Stimulated activated CD4-positive, alpha-beta T cell treated with anti-CD3 and anti-CD28 coated beads, Interleukin-1b, Interleukin-23, amount 100 ng/mL, for 1 hour (primary cell): ENCODE results near the gene GRIA4.
"Not testable (repeated sequence)": the region's sequence is repeated elsewhere in the genome, so short reads cannot be mapped to it uniquely, and the experiment has no call there.

ENCODE experiments used
- DNase-seq, 2 donors: peaks; one replicate each; pipeline ENCODE4 v3.0.0-alpha.2; 2020; ENCODE audit warnings: low read depth in 2 of 2

GRIA4 gene

DNA sequence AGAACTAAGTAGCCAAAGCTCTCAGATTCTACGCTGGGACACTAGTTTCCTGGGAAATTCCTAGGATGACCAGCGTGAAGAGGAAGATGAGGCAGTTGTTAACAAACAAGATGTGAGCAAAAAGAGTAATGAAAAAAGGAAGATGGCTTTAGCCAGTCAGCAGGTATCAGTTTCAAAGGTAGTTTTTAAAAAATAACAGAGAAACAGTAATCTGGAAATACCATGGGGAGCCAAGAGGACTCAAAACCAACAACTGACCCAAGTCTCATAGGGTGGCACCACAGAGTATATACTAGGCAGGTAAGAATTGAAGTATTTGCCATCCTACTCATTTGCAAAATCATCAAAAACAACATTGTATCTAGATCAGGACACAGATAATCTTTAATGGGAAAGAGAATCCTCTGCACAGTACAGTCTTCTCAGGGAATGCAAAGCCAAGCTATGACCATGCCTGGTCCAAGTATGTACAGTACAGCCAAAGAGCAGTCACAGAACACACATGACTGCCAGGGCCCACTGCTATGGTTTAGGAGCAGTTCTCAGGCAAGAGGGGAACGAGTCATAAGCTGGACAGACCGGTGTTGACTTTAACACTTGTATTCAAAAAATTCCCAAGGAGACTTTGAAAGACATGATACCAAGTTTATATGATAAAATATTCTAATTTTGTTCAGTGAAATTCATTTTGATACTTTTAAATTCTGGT, 391.6 kb downstream of the GRIA4 start:
- no peak for DNase-seq

DNA sequence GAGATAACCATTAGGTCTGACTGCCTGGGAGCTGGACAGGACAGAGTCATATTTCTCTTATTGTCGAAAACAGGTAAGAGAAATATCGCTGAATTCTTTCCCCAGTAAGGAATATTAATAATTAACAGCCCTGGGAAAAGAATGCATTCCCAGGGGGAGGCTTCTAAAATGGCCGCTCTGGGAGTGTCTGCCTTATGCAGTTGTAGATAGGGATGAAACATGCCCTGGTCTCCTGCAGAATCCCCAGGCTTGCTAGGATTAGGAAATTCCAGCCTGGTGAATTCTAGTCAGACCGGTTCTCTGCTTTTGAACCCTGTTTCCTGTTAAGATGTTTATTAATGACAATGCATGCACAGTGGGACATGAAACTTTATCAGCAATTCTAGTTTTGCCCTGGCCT, 393.2 kb downstream of the GRIA4 start:
- DNase-seq: not testable (repeated sequence)

DNA sequence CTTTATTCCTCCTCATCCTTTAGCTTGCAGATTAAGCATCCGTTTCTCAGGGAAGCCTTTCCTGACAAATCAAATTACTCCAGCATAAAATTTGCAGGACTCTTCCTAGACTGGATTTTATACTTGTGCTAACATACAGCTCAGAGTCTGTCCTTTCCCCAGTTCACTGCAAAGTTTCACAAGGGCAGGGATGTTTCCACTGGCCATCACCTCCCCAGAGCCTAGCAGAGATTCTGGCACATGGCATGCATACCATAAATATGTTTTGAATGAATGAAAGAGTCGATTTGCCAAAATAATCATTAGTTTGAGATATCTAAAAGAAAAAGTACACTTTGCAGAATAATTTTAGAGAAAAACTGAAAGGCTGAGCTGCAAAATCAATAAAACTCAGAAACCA, 401.6 kb downstream of the GRIA4 start:
- no peak for DNase-seq

DNA sequence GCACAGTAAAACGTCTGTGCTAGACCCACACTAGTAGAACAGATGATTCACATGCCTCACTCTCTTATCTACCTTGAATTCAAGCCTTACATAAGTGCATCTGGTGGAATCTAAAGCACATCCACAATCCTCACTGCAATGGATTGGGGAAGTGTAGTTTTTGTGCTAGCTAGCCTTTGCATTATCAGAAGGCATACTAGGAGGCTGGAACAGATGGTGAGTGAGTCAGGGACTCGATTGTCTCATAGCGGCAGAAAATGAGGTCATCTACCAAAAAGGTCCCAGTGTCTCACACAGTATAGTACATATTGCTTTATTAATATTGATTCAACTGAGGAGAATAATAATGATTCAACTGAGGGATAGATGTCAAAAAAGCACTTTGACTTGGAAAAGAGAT, 402.9 kb downstream of the GRIA4 start:
- no peak for DNase-seq

DNA sequence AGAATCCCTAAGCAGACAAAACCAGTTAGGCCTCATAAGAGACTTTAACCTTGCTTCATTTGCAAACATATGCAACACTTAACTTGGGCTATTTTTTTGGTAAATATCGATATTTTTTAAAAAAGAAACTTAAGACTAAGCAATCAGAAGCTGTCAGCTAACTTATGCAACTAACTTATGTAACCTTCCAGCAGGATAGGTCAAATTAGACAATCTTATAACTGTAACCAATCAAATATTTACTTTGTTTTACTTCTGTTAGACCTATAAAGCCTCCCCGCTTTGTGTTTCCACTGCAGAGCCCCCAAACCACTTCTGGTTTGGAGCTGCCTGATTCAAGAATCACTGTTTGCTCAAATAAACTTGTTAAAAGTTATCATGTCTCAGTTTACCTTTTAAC, 404.2 kb downstream of the GRIA4 start:
- DNase-seq: no peak

DNA sequence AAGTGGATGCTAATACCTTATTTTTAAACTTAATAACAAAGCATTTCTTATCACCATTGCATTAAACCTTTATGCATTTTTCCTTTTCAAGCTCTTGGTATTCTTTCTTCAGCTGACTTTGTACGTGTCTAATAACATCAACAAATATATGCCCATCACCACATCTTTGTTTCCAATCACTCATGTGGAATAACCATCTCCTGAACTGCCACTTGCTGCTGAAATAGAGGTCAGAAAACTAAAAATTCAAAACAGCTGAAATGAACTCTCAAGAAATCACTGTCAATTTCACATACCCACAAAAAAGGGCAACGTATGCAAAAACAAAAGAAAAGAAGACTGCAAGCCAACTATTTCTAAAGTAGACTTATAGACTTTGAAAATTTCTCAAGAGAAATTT, 404.7 kb downstream of the GRIA4 start:
- DNase-seq: no peak

DNA sequence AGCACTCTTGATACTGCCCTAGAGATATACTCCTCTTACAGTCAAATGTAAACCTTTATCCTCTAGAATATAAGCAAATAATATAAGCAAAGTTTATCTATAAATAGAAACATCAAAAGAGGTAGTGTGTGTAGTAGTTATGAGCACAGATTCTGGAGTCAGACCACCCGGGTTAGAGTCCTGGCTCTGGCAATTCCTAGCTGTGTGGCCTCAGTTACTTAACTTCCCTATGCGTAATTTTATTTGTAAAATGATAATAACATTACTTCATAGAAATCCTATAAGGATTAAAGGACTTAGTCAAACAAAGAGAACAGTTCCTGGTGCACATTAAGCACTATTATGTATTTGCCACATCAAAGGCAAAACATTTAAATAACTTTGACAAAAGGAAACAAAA, 405.2 kb downstream of the GRIA4 start:
- DNase-seq: no peak

DNA sequence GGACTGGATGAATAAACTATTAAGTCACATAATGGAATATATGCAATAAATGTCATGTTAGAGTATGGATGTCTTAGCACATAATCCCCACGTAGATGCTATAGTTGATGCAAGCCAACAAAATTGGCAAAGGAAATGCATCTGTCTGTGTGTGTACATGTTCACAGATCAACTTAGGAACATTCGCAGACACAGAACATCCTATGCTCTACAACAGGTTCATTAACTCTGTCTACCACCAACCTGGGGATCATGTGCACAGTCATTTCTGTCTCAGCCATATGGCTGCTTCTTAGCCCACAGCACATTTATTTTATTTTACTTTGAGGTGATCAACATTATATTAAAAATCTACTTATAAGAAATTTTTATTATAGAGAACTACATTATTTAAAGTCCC, 407.2 kb downstream of the GRIA4 start:
- DNase-seq: no peak

DNA sequence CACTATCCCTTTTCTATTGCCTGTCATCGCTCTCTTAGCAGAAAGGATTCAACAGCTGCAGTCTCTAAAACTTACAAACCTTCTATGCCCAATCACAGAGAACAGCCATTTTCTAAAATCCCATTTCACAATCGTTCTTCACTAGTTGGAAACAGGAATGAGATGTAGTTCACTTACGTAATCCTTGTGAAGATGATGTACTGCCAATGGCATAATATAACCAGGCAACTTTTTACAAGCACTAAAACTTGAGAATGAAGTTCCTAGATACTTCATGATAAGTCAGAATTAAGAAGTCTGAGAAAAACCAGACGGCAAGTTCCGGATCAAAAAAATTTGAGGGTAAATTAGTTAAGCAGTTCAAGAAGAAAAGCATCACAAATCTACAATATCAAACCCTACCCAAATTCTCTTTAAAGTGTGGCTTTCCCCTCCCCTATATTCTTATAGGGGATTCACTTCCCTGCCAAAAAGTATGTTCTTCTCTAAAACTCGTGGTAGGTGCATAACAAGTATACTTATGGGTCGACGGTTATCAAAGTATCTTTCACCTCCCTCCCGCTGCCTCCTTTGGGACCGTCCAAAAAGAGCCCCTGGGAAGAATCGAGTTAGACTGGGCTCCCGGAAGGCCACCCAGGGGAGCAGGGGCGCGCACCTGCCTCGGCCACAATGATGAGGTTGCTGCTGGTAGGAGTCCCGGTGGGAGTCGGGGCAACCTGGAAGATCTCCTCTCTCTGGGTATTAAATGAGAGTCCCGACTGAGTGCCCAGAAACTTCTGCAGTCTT, 411.5 kb downstream of the GRIA4 start:
- no peak for DNase-seq

DNA sequence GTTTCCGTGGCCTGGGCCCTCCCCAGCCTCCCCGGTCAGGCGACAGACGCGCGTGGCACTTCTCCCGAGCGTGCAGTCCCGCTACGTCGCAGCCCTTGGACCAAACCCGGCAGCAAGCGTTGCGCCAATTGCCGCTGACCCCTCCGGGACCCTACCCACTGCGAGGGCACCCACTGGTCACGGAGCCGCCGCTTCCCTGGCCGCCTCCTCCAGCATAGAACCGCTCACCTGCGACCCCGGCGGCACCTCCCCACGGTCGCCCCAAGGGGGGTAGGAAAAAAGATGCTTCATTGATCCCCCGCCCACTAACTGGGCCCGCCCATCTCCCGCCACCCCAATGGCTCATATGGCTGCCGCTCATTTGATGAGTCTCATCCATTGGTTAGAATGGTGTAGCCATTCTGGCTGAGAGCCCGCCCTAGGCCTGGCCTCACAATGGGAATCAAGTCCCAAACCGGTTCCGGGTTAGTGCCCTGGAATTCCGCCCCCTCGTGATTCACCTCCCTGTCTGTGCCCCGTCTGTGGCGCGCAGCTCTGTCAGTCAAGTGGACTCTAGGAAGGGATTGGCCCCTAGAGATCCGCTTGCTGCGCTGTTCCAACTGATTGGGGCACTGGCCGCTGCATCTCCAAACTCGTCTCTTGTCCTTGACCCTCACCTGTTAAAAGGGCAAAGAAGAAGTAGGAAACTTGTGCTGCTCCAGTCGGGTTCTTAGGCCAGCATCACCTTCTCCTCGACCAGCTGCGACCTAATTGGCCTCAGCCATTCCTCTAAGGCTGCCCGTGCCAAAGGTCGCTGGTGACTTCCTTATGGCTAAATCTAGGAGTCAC, 412.3 kb downstream of the GRIA4 start, which contains the start of gene MSANTD4:
Gene MSANTD4, minus strand, starts transcription at position 274 of the 828 bp plus-strand sequence. CDS start 11,323 bp downstream, outside the sequence.
- DNase-seq: peak; percentile 85 to 96

DNA sequence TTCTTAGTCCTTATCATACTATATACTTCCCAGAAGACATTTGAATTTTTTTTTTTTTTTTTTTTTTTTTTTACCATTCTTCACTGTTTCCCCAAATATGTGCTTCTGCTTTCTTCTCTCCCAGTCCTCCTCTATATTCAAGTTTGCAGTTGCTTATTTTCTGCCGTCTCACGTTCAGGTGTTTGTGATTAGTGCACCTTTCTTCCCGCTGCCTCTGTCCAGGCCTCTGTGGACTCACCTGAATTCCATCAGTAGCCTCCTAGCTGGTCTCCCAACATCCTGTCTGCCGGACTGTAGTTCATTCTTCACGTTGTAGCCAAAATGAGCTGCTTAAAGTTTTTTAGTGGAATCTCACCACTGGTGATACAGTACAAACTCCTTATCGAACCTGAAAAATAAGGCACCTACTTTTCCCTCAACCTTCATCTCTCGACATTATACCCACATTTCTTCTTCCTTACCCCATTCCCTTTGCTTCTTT, 413.0 kb downstream of the GRIA4 start:
- no peak for DNase-seq

DNA sequence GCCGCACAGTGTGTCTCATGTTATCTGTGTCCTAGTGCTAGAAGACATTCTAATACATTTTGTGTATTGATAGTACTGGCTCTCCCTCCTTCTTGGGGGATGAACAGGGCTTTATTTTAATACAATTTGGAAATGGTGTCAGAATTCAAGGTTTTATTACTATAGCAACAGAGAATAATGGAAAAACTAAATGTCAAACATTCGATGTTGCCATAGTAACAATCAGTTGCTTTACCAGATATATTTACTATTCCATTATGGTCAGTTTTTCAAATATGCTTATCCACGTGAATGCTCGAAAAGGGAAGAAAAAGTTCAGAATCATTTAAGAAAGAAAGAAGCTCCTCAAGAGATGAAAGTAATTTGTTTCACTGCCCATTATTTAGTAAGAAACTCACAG, 420.7 kb downstream of the GRIA4 start:
- DNase-seq: no peak

DNA sequence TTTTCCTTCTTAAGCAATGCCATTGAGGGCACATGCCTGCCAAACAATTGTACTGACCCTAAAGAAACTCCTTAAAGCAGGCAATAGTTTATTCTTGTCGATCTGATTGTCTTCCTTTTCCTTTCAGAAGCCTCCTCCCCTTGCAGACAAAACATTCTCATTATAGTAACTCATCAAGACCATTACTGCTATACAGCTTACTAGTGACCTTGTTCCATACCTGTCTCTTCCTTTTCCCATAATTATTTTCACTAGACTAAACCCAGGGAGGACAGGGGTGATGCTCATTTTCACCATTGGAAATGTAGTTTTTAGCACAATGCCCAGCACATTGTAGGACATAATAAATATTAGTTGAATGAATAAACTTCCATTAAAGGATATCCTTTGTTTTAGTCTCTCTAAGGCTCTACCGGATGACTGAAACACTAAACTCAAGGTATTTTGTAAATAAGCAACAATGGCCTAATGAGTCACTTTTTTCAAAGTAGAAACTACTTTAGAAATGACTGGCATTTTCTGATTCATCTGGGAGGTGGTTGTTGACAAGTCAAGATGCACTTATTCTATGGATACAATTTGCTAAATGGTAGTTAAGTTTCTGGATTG, 421.4 kb downstream of the GRIA4 start:
- DNase-seq: no peak
